GM19463 (cell line): Measurements from ENCODE around the gene OR8K3.

Experiments used
- ATAC-seq: cut with Tn5 transposase; IDR thresholded peaks from one replicate; pipeline ENCODE4 v1.9.1; 2021; ENCODE audit warnings: mild to moderate bottlenecking, moderate library complexity; ENCODE audit not compliant: unreplicated experiment

OR8K3 gene

GRCh38 chr11:56314844-56315243 lies at the start of gene OR8K3:
Gene OR8K3, plus strand, starts transcription at chr11:56315144. Its CDS starts 3,163 bp downstream, at chr11:56318307.
- ATAC-seq = no peak

- ATAC-seq = no peak
Measured at GRCh38 chr11:56271092-56271491, 43.9 kb upstream of the OR8K3 start.

- ATAC-seq = no peak
Measured at GRCh38 chr11:56273854-56274253, 41.1 kb upstream of the OR8K3 start, which contains the start of gene OR5T1. Gene OR5T1, plus strand, starts transcription at chr11:56274154. Its CDS starts 1,485 bp downstream, at chr11:56275639.

- no peak for ATAC-seq
Measured at GRCh38 chr11:56292154-56292553, 22.8 kb upstream of the OR8K3 start, which contains the start of gene OR8H1. Gene OR8H1, minus strand, starts transcription at chr11:56292254. Its CDS starts 1,192 bp downstream, at chr11:56291062.

- ATAC-seq = no peak
Measured at GRCh38 chr11:56296898-56297297, 18.0 kb upstream of the OR8K3 start.

- ATAC-seq = no peak
Measured at GRCh38 chr11:56307836-56308235, 7.1 kb upstream of the OR8K3 start.

- ATAC-seq = no peak
Measured at GRCh38 chr11:56331861-56332491, 17.0 kb downstream of the OR8K3 start.

GRCh38 chr11:56333156-56333555 lies 18.2 kb downstream of the OR8K3 start:
- ATAC-seq = no peak

- no peak for ATAC-seq
Measured at GRCh38 chr11:56340289-56340688, 25.3 kb downstream of the OR8K3 start.

- ATAC-seq = no peak
Measured at GRCh38 chr11:56345739-56346138, 30.8 kb downstream of the OR8K3 start, which contains the start of gene OR8K1. Gene OR8K1, plus strand, starts transcription at chr11:56346039. Its CDS starts 0 bp downstream, at chr11:56346039.

GRCh38 chr11:56353991-56354390 lies 39.0 kb downstream of the OR8K3 start, which contains the start of gene OR8J1:
Gene OR8J1, plus strand, starts transcription at chr11:56354291. Its CDS starts 5,956 bp downstream, at chr11:56360247.
- no peak for ATAC-seq
